H1 (cell line): ENCODE measurements around the gene PRKAB2. TPM values are rescaled to one million over a fixed set of nuclear protein-coding genes. Genes with fewer than 3 reads are reported as not detected.

Source experiments
- CTCF ChIA-PET: fragments of 300-600 bp; sonication (Branson Sonifier 250); formaldehyde crosslinking; loops from one replicate; lab custom pipeline; 2021; ENCODE audit not compliant: partially characterized antibody; lab: Charles Lee
- POLR2A ChIA-PET: fragments of 300-600 bp; sonication (Branson Sonifier 250); formaldehyde crosslinking; loops from one replicate; lab custom pipeline; 2021; ENCODE audit warnings: inconsistent platforms; ENCODE audit not compliant: partially characterized antibody; lab: Charles Lee
- DNase-seq, 2 experiments: peaks; one replicate each; pipeline versions ENCODE4 v3.0.0 to v3.0.0-alpha.2; 2010 to 2022; ENCODE audit warnings: low spot score in 2 of 2, low read depth in 1 of 2, mixed read lengths in 1 of 2
- FAIRE-seq: peaks from 2 replicates; lab custom pipeline; 2011; peaks lifted over from hg19 to GRCh38; lab: Jason Lieb, UNC
- H2AFZ ChIP-seq: 2 replicates; pipeline ENCODE4 v1.8.1; 2012; ENCODE audit warnings: low read length, inconsistent platforms
- H2AK5ac ChIP-seq: 2 replicates; pipeline ENCODE4 v1.6.1; 2013; ENCODE audit warnings: low read depth, low read length
- H2BK120ac ChIP-seq: replicated peaks from 2 replicates; pipeline ENCODE3; 2013; ENCODE audit warnings: low read depth, low read length, inconsistent platforms
- H2BK12ac ChIP-seq: 2 replicates; pipeline ENCODE4 v1.6.1; 2013; ENCODE audit warnings: low read depth, low read length
- H2BK15ac ChIP-seq: 2 replicates; pipeline ENCODE4 v1.6.1; 2013; ENCODE audit warnings: low read length
- H2BK20ac ChIP-seq: 2 replicates; pipeline ENCODE4 v1.6.1; 2013; ENCODE audit warnings: low read length
- H2BK5ac ChIP-seq: 2 replicates; pipeline ENCODE4 v1.6.1; 2013; ENCODE audit warnings: low read depth, low read length
- H3K14ac ChIP-seq: 2 replicates; pipeline ENCODE4 v1.6.1; 2013; ENCODE audit warnings: inconsistent platforms; ENCODE audit not compliant: insufficient read length
- H3K18ac ChIP-seq: 2 replicates; pipeline ENCODE4 v1.6.1; 2013; ENCODE audit warnings: low read length; ENCODE audit errors: extremely low read depth
- H3K23ac ChIP-seq: 2 replicates; pipeline ENCODE4 v1.6.1; 2013; ENCODE audit warnings: inconsistent platforms; ENCODE audit not compliant: insufficient read length
- H3K23me2 ChIP-seq: 2 replicates; pipeline ENCODE4 v1.6.1; 2013; ENCODE audit warnings: low read depth, low read length
- H3K27ac ChIP-seq: 2 replicates; pipeline ENCODE4 v1.6.1; 2011; ENCODE audit warnings: low read depth, low read length, inconsistent platforms
- H3K27me3 ChIP-seq, 4 experiments: replicated peaks in 1 of 4; 1 replicate in 1 of 4; 2 replicates in 3 of 4; pipeline versions ENCODE4 v1.6.1 to v1.8.1; 2011 to 2013; ENCODE audit warnings: low read length in 3 of 4, mild to moderate bottlenecking in 3 of 4, inconsistent platforms in 2 of 4, mixed read lengths in 2 of 4, moderate library complexity in 1 of 4; ENCODE audit not compliant: control insufficient read depth in 3 of 4, insufficient read depth in 3 of 4; ENCODE audit errors: extremely low read depth in 1 of 4
- H3K36me3 ChIP-seq, 4 experiments: 2 replicates each; pipeline versions ENCODE4 v1.6.1 to v1.8.1; 2011 to 2013; ENCODE audit warnings: mild to moderate bottlenecking in 4 of 4, low read length in 3 of 4, moderate library complexity in 2 of 4, control low read depth in 1 of 4, inconsistent platforms in 1 of 4; ENCODE audit not compliant: insufficient read depth in 4 of 4, control insufficient read depth in 2 of 4
- H3K4ac ChIP-seq: replicated peaks from 2 replicates; pipeline ENCODE3; 2013; ENCODE audit warnings: low read length, low read depth, mixed read lengths, inconsistent platforms; ENCODE audit not compliant: insufficient read length
- H3K4me1 ChIP-seq, 4 experiments: replicated peaks in 1 of 4; 1 replicate in 1 of 4; 2 replicates in 3 of 4; pipeline versions ENCODE4 v1.6.1 to v1.8.1; 2011 to 2013; ENCODE audit warnings: low read length in 3 of 4, inconsistent platforms in 2 of 4, mixed read lengths in 1 of 4; ENCODE audit not compliant: insufficient read depth in 4 of 4, control insufficient read depth in 3 of 4
- H3K4me2 ChIP-seq, 2 experiments: 2 replicates each; pipeline versions ENCODE4 v1.6.1 to v1.8.1; 2011 to 2013; ENCODE audit warnings: low read depth in 2 of 2, low read length in 2 of 2, control low read depth in 1 of 2, inconsistent platforms in 1 of 2, mild to moderate bottlenecking in 1 of 2; ENCODE audit not compliant: insufficient read depth in 1 of 2
- H3K4me3 ChIP-seq, 4 experiments: fragments of 200-600, 300-600 bp in 1 of 4; sonication (generic), shearing (Covaris generic), sonication (Bioruptor Twin) in 1 of 4; 2 replicates each; pipeline versions ENCODE4 v1.5.1 to v1.8.1; 2011 to 2016; ENCODE audit warnings: low read length in 4 of 4, low read depth in 3 of 4, control low read depth in 2 of 4, inconsistent platforms in 2 of 4, mild to moderate bottlenecking in 2 of 4, mixed read lengths in 1 of 4, moderate library complexity in 1 of 4; ENCODE audit not compliant: insufficient read depth in 2 of 4; ENCODE audit errors: extremely low read depth in 1 of 4
- H3K56ac ChIP-seq: replicated peaks from 2 replicates; pipeline ENCODE3; 2013; ENCODE audit warnings: low read depth, mild to moderate bottlenecking, mixed read lengths, low read length, inconsistent platforms; ENCODE audit not compliant: insufficient read length
- H3K79me1 ChIP-seq: 2 replicates; pipeline ENCODE4 v1.6.1; 2013; ENCODE audit warnings: low read depth, low read length, control low read depth
- H3K79me2 ChIP-seq, 2 experiments: 2 replicates each; pipeline versions ENCODE4 v1.6.1 to v1.8.1; 2012 to 2013; ENCODE audit warnings: low read length in 2 of 2, mild to moderate bottlenecking in 2 of 2, inconsistent platforms in 1 of 2; ENCODE audit not compliant: insufficient read depth in 2 of 2, control insufficient read depth in 1 of 2
- H3K9ac ChIP-seq, 4 experiments: replicated peaks in 1 of 4; 1 replicate in 1 of 4; 2 replicates in 3 of 4; pipeline versions ENCODE4 v1.6.1 to v1.8.1; 2011 to 2013; ENCODE audit warnings: low read depth in 3 of 4, low read length in 3 of 4, control low read depth in 2 of 4, mild to moderate bottlenecking in 2 of 4, moderate library complexity in 2 of 4, inconsistent platforms in 1 of 4; ENCODE audit errors: extremely low read depth in 1 of 4
- H3K9me3 ChIP-seq, 2 experiments: 2 replicates each; pipeline versions ENCODE4 v1.6.1 to v1.8.1; 2012 to 2013; ENCODE audit warnings: mild to moderate bottlenecking in 2 of 2, moderate library complexity in 2 of 2, control low read depth in 1 of 2, inconsistent platforms in 1 of 2, low read depth in 1 of 2, low read length in 1 of 2, mixed read lengths in 1 of 2; ENCODE audit not compliant: insufficient read depth in 2 of 2
- H4K20me1 ChIP-seq, 2 experiments: replicated peaks in 1 of 2; 2 replicates each; pipeline versions ENCODE3 to v1.8.1; 2011 to 2013; ENCODE audit warnings: inconsistent platforms in 2 of 2, low read length in 2 of 2, mild to moderate bottlenecking in 1 of 2; ENCODE audit not compliant: insufficient read depth in 2 of 2, control insufficient read depth in 1 of 2
- H4K5ac ChIP-seq: 2 replicates; pipeline ENCODE4 v1.6.1; 2013; ENCODE audit warnings: low read length, low read depth, mixed read lengths, inconsistent platforms; ENCODE audit not compliant: insufficient read length
- H4K8ac ChIP-seq: 2 replicates; pipeline ENCODE4 v1.8.0; 2013; ENCODE audit warnings: mild to moderate bottlenecking, moderate library complexity, low read length, inconsistent platforms; ENCODE audit not compliant: insufficient read depth; ENCODE audit errors: extremely low read depth
- H4K91ac ChIP-seq: replicated peaks from 2 replicates; pipeline ENCODE3; 2013; ENCODE audit warnings: low read length, mixed read lengths, inconsistent platforms; ENCODE audit not compliant: insufficient read length
- BACH1 ChIP-seq: IDR thresholded peaks from 2 replicates; pipeline ENCODE4 v1.6.1; 2012; ENCODE audit warnings: low read length, improper control_type of control experiment
- BRCA1 ChIP-seq: IDR thresholded peaks from 2 replicates; pipeline ENCODE4 v1.6.1; 2012; ENCODE audit warnings: low read depth, low read length, improper control_type of control experiment
- CHD2 ChIP-seq: IDR thresholded peaks from 2 replicates; pipeline ENCODE4 v1.6.1; 2012; ENCODE audit warnings: low read length, improper control_type of control experiment
- CREB1 ChIP-seq: IDR thresholded peaks from 2 replicates; pipeline ENCODE4 v1.6.1; 2012; ENCODE audit warnings: inconsistent platforms
- CTBP2 ChIP-seq: IDR thresholded peaks from 2 replicates; pipeline ENCODE4 v1.7.0; 2011; ENCODE audit warnings: borderline replicate concordance, mild to moderate bottlenecking, moderate library complexity, mixed read lengths, low read length; ENCODE audit not compliant: insufficient read depth, insufficient read length
- POLR2AphosphoS5 ChIP-seq: IDR thresholded peaks from 2 replicates; pipeline ENCODE4 v1.6.1; 2011; ENCODE audit warnings: low read depth, low read length
- RBBP5 ChIP-seq: IDR thresholded peaks from 2 replicates; pipeline ENCODE4 v1.7.1; 2012; ENCODE audit warnings: low read depth, mild to moderate bottlenecking, inconsistent platforms, low read length, moderate library complexity, borderline replicate concordance
- RFX5 ChIP-seq: IDR thresholded peaks from 2 replicates; pipeline ENCODE4 v1.6.1; 2011; ENCODE audit warnings: low read depth, low read length, improper control_type of control experiment, borderline replicate concordance
- RNF2 ChIP-seq: fragments of 200-900, 300-1000 bp; sonication (generic); IDR thresholded peaks from 2 replicates; pipeline ENCODE4 v1.7.1; 2016; ENCODE audit warnings: borderline replicate concordance, low read depth, mild to moderate bottlenecking, antibody characterized with exemption, low read length; ENCODE audit not compliant: poor library complexity, severe bottlenecking; ENCODE audit errors: missing control alignments
- SP2 ChIP-seq: IDR thresholded peaks from 2 replicates; pipeline ENCODE4 v1.6.1; 2012; ENCODE audit warnings: mild to moderate bottlenecking, low read length, inconsistent platforms
- TCF12 ChIP-seq: IDR thresholded peaks from 2 replicates; pipeline ENCODE4 v1.6.1; 2011; ENCODE audit warnings: low read depth, mild to moderate bottlenecking, low read length
- WGBS, 2 experiments: shearing (Covaris generic) in 1 of 2; methylation state at CpG; one replicate each; pipeline versions ENCODE4 v1.1.6 to v1.1.7; 2013 to 2015; ENCODE audit warnings: low lambda C conversion rate in 2 of 2, mixed read lengths in 2 of 2, inconsistent platforms in 1 of 2, low coverage in 1 of 2, missing lambda C conversion rate in 1 of 2; ENCODE audit not compliant: insufficient replicate concordance in 2 of 2, insufficient coverage in 1 of 2, insufficient read length in 1 of 2; ENCODE audit errors: extremely low coverage in 1 of 2, missing lambda C conversion rate in 1 of 2; 5-methylcytosine and 5-hydroxymethylcytosine counted together
- polyA plus RNA-seq, 7 experiments: library from polyadenylated mRNA; depleted of rRNA in 3 of 7; stranded (reverse) in 5 of 7; unstranded in 2 of 7; fragments of >200 nt in 5 of 7; fragments of 200-250 nt in 2 of 7; gene quantifications; 1 replicate in 5 of 7; 2 replicates in 1 of 7; 4 replicates in 1 of 7; pipeline versions ENCODE4 v1.2.1 to v1.2.3, GENCODE V29; 2011 to 2013; ENCODE audit warnings: missing spikeins in 2 of 7, mixed read lengths in 2 of 7
- total RNA-seq: library from RNA; stranded (reverse); fragmentation: NEBNext Ultra II Directional; extraction: Animal tissue kit (Norgen Biotek cat#: 25700); gene quantifications from 2 replicates; pipeline ENCODE4 v1.2.1, GENCODE V29; 2021
- TF ChIP-seq, protein P1 (sequence below): IDR thresholded peaks from 2 replicates; pipeline ENCODE4 v1.6.1; 2012; ENCODE audit warnings: low read length, inconsistent platforms

The PRKAB2 gene
- total and polyA plus RNA-seq, 2 of the 8 experiments (the other 6 are each of a cell fraction or from before 2014, with no cell fraction given): 15.0 to 18.9 TPM

DNA sequence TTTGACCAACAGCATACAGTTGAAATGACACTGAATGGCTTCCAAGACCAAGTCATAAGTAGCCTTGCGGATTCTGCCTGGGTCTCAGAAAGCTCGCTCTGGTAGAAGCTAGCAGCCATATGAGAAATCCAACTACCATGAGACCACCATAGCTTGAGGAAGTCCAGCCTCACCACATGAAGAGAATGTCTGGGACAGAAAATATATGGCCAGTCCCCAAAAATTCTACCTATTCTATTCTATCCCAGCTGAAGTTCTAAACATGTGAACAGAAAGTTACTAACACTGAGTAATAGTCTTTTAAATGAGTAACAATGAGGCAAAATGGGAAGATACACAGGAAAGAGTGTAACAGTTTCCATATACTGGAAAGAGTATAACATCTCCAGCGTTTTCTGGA lies 43.9 kb upstream of the PRKAB2 start:
- Histone ChIP-seq H3K23ac (no peak overlapping the region), H4K20me1 (no peaks in the 10 kb centered on the region), H3K9me3 (no peaks in the 10 kb centered on the region), H2BK15ac (no peak overlapping the region), H2AK5ac (no peak overlapping the region), H3K27ac (no peak overlapping the region), H3K79me1 (no peaks in the 10 kb centered on the region), H3K4me2 (no peak overlapping the region), H3K4me3 (no peak overlapping the region), H3K4me1 (no peaks in the 10 kb centered on the region), H2AFZ (no peak overlapping the region), H2BK12ac (no peak overlapping the region), H3K79me2 (no peaks in the 10 kb centered on the region), H2BK5ac (no peak overlapping the region), H3K4ac (no peak overlapping the region), H4K8ac (no peak overlapping the region), H3K18ac (no peak overlapping the region), H3K14ac (no peak overlapping the region), H2BK120ac (no peak overlapping the region), H2BK20ac (no peak overlapping the region), H3K56ac (no peak overlapping the region), H4K5ac (no peak overlapping the region), H3K36me3 (no peaks in the 10 kb centered on the region), H3K27me3 (no peaks in the 10 kb centered on the region), H3K9ac (no peak overlapping the region), H3K23me2 (no peaks in the 10 kb centered on the region), H4K91ac (no peak overlapping the region)
- FAIRE-seq: no peak
- CTCF ChIA-PET: interaction anchor here (0.9 to 1.1 kb wide), 2 partner anchors 9 to 27 kb away, joined by 3 read pairs; partner anchors contain the start of gene FMO5
- POLR2A ChIA-PET: interaction anchor here (0.9 kb wide), 1 partner anchor 43 kb away, joined by 3 read pairs; no protein-coding TSS in a partner anchor
- no peak for DNase-seq
- no peak for TF ChIP-seq RFX5
- no peak for TF ChIP-seq BACH1
- no peak for TF ChIP-seq RBBP5
- no peak for TF ChIP-seq POLR2AphosphoS5
- no peak for TF ChIP-seq RNF2
- TF ChIP-seq SP2: no peak
- TF ChIP-seq CREB1: no peak
- no peak for TF ChIP-seq BRCA1
- no peak for TF ChIP-seq CHD2
- TF ChIP-seq, protein P1, sequence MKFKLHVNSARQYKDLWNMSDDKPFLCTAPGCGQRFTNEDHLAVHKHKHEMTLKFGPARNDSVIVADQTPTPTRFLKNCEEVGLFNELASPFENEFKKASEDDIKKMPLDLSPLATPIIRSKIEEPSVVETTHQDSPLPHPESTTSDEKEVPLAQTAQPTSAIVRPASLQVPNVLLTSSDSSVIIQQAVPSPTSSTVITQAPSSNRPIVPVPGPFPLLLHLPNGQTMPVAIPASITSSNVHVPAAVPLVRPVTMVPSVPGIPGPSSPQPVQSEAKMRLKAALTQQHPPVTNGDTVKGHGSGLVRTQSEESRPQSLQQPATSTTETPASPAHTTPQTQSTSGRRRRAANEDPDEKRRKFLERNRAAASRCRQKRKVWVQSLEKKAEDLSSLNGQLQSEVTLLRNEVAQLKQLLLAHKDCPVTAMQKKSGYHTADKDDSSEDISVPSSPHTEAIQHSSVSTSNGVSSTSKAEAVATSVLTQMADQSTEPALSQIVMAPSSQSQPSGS: no peak
- no peak for TF ChIP-seq CTBP2
- TF ChIP-seq TCF12: no peak
- 85% methylated on average over 3 of the region's 3 CpGs; no CpG with 5 or more reads in 1 of the 2 experiments for WGBS, 2 experiments
